Stimulated activated memory B cell treated with anti-CD40 and anti-IgM and Interleukin-4, amounts not matched to agents 10 μg/mL and 1 μg/mL and 100 μg/mL, for 72 hours (primary cell): Measurements from ENCODE around the gene DDX31.

Experiments used
- ATAC-seq: fragments of 150-1000 bp; cut with Tn5 transposase; 2 replicates; pipeline ENCODE4 v1.10.0; 2021
- H3K27ac Mint-ChIP-seq: one replicate; pipeline ENCODE4 v1.8.0; 2022; ENCODE audit warnings: mild to moderate bottlenecking, mixed read lengths
- H3K27me3 Mint-ChIP-seq: one replicate; pipeline ENCODE4 v1.8.0; 2022; ENCODE audit warnings: mixed read lengths
- H3K36me3 Mint-ChIP-seq: one replicate; pipeline ENCODE4 v1.8.0; 2022; ENCODE audit warnings: mixed read lengths
- H3K4me1 Mint-ChIP-seq: one replicate; pipeline ENCODE4 v1.8.0; 2022; ENCODE audit warnings: mixed read lengths
- H3K4me3 Mint-ChIP-seq: one replicate; pipeline ENCODE4 v1.8.0; 2022; ENCODE audit warnings: mild to moderate bottlenecking, moderate library complexity, mixed read lengths
- H3K9me3 Mint-ChIP-seq: one replicate; pipeline ENCODE4 v1.8.0; 2022; ENCODE audit warnings: mixed read lengths

Gene DDX31

GRCh38 chr9:132656299-132656698, 13.5 kb downstream of the DDX31 start:
- H3K36me3 Mint-ChIP-seq, result peaks cover 40% of the 10 kb centered on the region
- no peaks in the 10 kb centered on the region for H3K27me3 Mint-ChIP-seq
- no peaks in the 10 kb centered on the region for H3K4me1 Mint-ChIP-seq
- H3K4me3 Mint-ChIP-seq, result no peak overlapping the region
- H3K27ac Mint-ChIP-seq, result no peak overlapping the region
- H3K9me3 Mint-ChIP-seq, result no peaks in the 10 kb centered on the region
- ATAC-seq, result no peak

GRCh38 chr9:132651259-132651658, 18.5 kb downstream of the DDX31 start:
- no peak overlapping the region for H3K4me3 Mint-ChIP-seq
- H3K4me1 Mint-ChIP-seq, result no peaks in the 10 kb centered on the region
- H3K27me3 Mint-ChIP-seq, result no peaks in the 10 kb centered on the region
- no peaks in the 10 kb centered on the region for H3K9me3 Mint-ChIP-seq
- peaks cover 47% of the 10 kb centered on the region for H3K36me3 Mint-ChIP-seq
- H3K27ac Mint-ChIP-seq, result no peak overlapping the region
- no peak for ATAC-seq

- Mint-ChIP-seq H3K27me3 (no peaks in the 10 kb centered on the region), H3K27ac (no peak overlapping the region), H3K9me3 (no peaks in the 10 kb centered on the region), H3K4me1 (no peaks in the 10 kb centered on the region), H3K36me3 (peaks cover 51% of the 10 kb centered on the region), H3K4me3 (no peak overlapping the region)
- no peak for ATAC-seq
Measured at GRCh38 chr9:132648685-132649084, 21.1 kb downstream of the DDX31 start.

GRCh38 chr9:132648283-132648682, 21.5 kb downstream of the DDX31 start:
- no peaks in the 10 kb centered on the region for H3K4me1 Mint-ChIP-seq
- no peaks in the 10 kb centered on the region for H3K27me3 Mint-ChIP-seq

GRCh38 chr9:132647806-132648205, 22.0 kb downstream of the DDX31 start:
- H3K27ac Mint-ChIP-seq, result no peak overlapping the region
- H3K4me1 Mint-ChIP-seq, result no peaks in the 10 kb centered on the region
- peaks cover 58% of the 10 kb centered on the region for H3K36me3 Mint-ChIP-seq
- H3K4me3 Mint-ChIP-seq, result no peak overlapping the region
- no peaks in the 10 kb centered on the region for H3K9me3 Mint-ChIP-seq
- no peaks in the 10 kb centered on the region for H3K27me3 Mint-ChIP-seq
- no peak for ATAC-seq

More at GRCh38 chr9:132648283-132648682, 21.5 kb downstream of the DDX31 start:
- Mint-ChIP-seq H3K36me3 (peaks cover 55% of the 10 kb centered on the region), H3K4me3 (no peak overlapping the region), H3K27ac (no peak overlapping the region), H3K9me3 (no peaks in the 10 kb centered on the region)
- no peak for ATAC-seq

- Mint-ChIP-seq H3K27ac (no peak overlapping the region), H3K4me3 (no peak overlapping the region), H3K27me3 (no peaks in the 10 kb centered on the region), H3K9me3 (no peaks in the 10 kb centered on the region), H3K36me3 (peaks cover 54% of the 10 kb centered on the region), H3K4me1 (no peaks in the 10 kb centered on the region)
- no peak for ATAC-seq
Measured at GRCh38 chr9:132647355-132647754, 22.4 kb downstream of the DDX31 start.

GRCh38 chr9:132646726-132647125, 23.1 kb downstream of the DDX31 start:
- no peak overlapping the region for H3K4me3 Mint-ChIP-seq
- no peaks in the 10 kb centered on the region for H3K9me3 Mint-ChIP-seq
- H3K36me3 Mint-ChIP-seq, result peaks cover 56% of the 10 kb centered on the region
- H3K27me3 Mint-ChIP-seq, result no peaks in the 10 kb centered on the region
- no peak for ATAC-seq
- no peak overlapping the region for H3K27ac Mint-ChIP-seq
- no peaks in the 10 kb centered on the region for H3K4me1 Mint-ChIP-seq

GRCh38 chr9:132645711-132646110, 24.1 kb downstream of the DDX31 start:
- Mint-ChIP-seq H3K4me3 (no peak overlapping the region), H3K36me3 (peaks cover 63% of the 10 kb centered on the region), H3K4me1 (no peaks in the 10 kb centered on the region), H3K9me3 (no peaks in the 10 kb centered on the region), H3K27me3 (no peaks in the 10 kb centered on the region), H3K27ac (no peak overlapping the region)
- ATAC-seq, result no peak

- Mint-ChIP-seq H3K9me3 (no peaks in the 10 kb centered on the region), H3K36me3 (peaks cover 60% of the 10 kb centered on the region), H3K27me3 (no peaks in the 10 kb centered on the region), H3K27ac (no peak overlapping the region), H3K4me3 (no peak overlapping the region), H3K4me1 (no peaks in the 10 kb centered on the region)
- no peak for ATAC-seq
Measured at GRCh38 chr9:132645306-132645705, 24.5 kb downstream of the DDX31 start.

GRCh38 chr9:132644251-132644650, 25.5 kb downstream of the DDX31 start:
- Mint-ChIP-seq H3K36me3 (peaks cover 63% of the 10 kb centered on the region), H3K9me3 (no peaks in the 10 kb centered on the region), H3K4me3 (no peak overlapping the region), H3K27ac (no peak overlapping the region), H3K4me1 (no peaks in the 10 kb centered on the region), H3K27me3 (no peaks in the 10 kb centered on the region)
- ATAC-seq, result no peak

- H3K36me3 Mint-ChIP-seq, result peaks cover 78% of the 10 kb centered on the region
- H3K9me3 Mint-ChIP-seq, result no peaks in the 10 kb centered on the region
- no peaks in the 10 kb centered on the region for H3K27me3 Mint-ChIP-seq
- no peak for ATAC-seq
- no peak overlapping the region for H3K27ac Mint-ChIP-seq
- H3K4me1 Mint-ChIP-seq, result no peaks in the 10 kb centered on the region
- no peak overlapping the region for H3K4me3 Mint-ChIP-seq
Measured at GRCh38 chr9:132641216-132641615, 28.6 kb downstream of the DDX31 start.

GRCh38 chr9:132639322-132639721, 30.5 kb downstream of the DDX31 start:
- no peaks in the 10 kb centered on the region for H3K27me3 Mint-ChIP-seq
- H3K36me3 Mint-ChIP-seq, result peaks cover 68% of the 10 kb centered on the region
- no peaks in the 10 kb centered on the region for H3K9me3 Mint-ChIP-seq
- ATAC-seq, result no peak
- no peaks in the 10 kb centered on the region for H3K4me1 Mint-ChIP-seq
- no peak overlapping the region for H3K27ac Mint-ChIP-seq
- no peak overlapping the region for H3K4me3 Mint-ChIP-seq

GRCh38 chr9:132638240-132638639, 31.5 kb downstream of the DDX31 start:
- Mint-ChIP-seq H3K27me3 (no peaks in the 10 kb centered on the region), H3K27ac (no peak overlapping the region), H3K4me3 (no peak overlapping the region), H3K36me3 (peaks cover 72% of the 10 kb centered on the region), H3K9me3 (no peaks in the 10 kb centered on the region), H3K4me1 (no peaks in the 10 kb centered on the region)
- no peak for ATAC-seq

- H3K4me1 Mint-ChIP-seq, result no peaks in the 10 kb centered on the region
- peaks cover 72% of the 10 kb centered on the region for H3K36me3 Mint-ChIP-seq
- no peak for ATAC-seq
- no peaks in the 10 kb centered on the region for H3K9me3 Mint-ChIP-seq
- no peak overlapping the region for H3K27ac Mint-ChIP-seq
- no peaks in the 10 kb centered on the region for H3K27me3 Mint-ChIP-seq
- no peak overlapping the region for H3K4me3 Mint-ChIP-seq
Measured at GRCh38 chr9:132637801-132638200, 32.0 kb downstream of the DDX31 start.

- Mint-ChIP-seq H3K36me3 (peaks cover 75% of the 10 kb centered on the region), H3K27ac (no peak overlapping the region), H3K4me1 (no peaks in the 10 kb centered on the region), H3K27me3 (no peaks in the 10 kb centered on the region), H3K4me3 (no peak overlapping the region), H3K9me3 (no peaks in the 10 kb centered on the region)
- ATAC-seq, result no peak
Measured at GRCh38 chr9:132637351-132637750, 32.4 kb downstream of the DDX31 start.

- no peaks in the 10 kb centered on the region for H3K9me3 Mint-ChIP-seq
- no peak for ATAC-seq
- H3K27ac Mint-ChIP-seq, result no peak overlapping the region
- no peaks in the 10 kb centered on the region for H3K4me1 Mint-ChIP-seq
- H3K27me3 Mint-ChIP-seq, result no peaks in the 10 kb centered on the region
- no peak overlapping the region for H3K4me3 Mint-ChIP-seq
- H3K36me3 Mint-ChIP-seq, result peaks cover 79% of the 10 kb centered on the region
Measured at GRCh38 chr9:132634327-132634726, 35.5 kb downstream of the DDX31 start.
